ENCODE measurements around the gene MIOX.

The MIOX gene

GRCh38 chr22:50498322-50498890 is 11.7 kb downstream of the MIOX start:
- DNase-seq = peak; percentile 73

- DNase-seq = no peak
Observed at GRCh38 chr22:50500452-50500851, 13.8 kb downstream of the MIOX start.

GRCh38 chr22:50502096-50502495 is 15.4 kb downstream of the MIOX start:
- no peak for DNase-seq

GRCh38 chr22:50502628-50503474 is 16.2 kb downstream of the MIOX start:
- no peak for DNase-seq

- DNase-seq = no peak
Observed at GRCh38 chr22:50503475-50504145, 17.0 kb downstream of the MIOX start.

- no peak for DNase-seq
Observed at GRCh38 chr22:50504369-50505211, 17.9 kb downstream of the MIOX start.

GRCh38 chr22:50505276-50505775 is 18.7 kb downstream of the MIOX start:
- no peak for DNase-seq

- no peak for DNase-seq
Observed at GRCh38 chr22:50505776-50506610, 19.3 kb downstream of the MIOX start.

- DNase-seq = no peak
Observed at GRCh38 chr22:50506611-50507420, 20.2 kb downstream of the MIOX start.

- DNase-seq = peak; percentile 87
Observed at GRCh38 chr22:50507421-50507990, 20.8 kb downstream of the MIOX start, which contains the start of gene LMF2. Gene LMF2, minus strand, starts transcription at chr22:50507702. Its CDS starts 27 bp downstream, at chr22:50507675.

GRCh38 chr22:50507991-50508884 is 21.6 kb downstream of the MIOX start, which contains the start of gene NCAPH2:
Gene NCAPH2, plus strand, starts transcription at chr22:50508224. Its CDS starts 114 bp downstream, at chr22:50508338.
- peak; percentile 96 for DNase-seq

- DNase-seq = no peak
Observed at GRCh38 chr22:50508897-50509296, 22.2 kb downstream of the MIOX start.

GRCh38 chr22:50513175-50513574 is 26.5 kb downstream of the MIOX start:
- no peak for DNase-seq

- DNase-seq = no peak
Observed at GRCh38 chr22:50516068-50516467, 29.4 kb downstream of the MIOX start.

GRCh38 chr22:50516891-50517290 is 30.2 kb downstream of the MIOX start:
- no peak for DNase-seq

GRCh38 chr22:50517495-50518260 is 31.0 kb downstream of the MIOX start:
- DNase-seq = no peak

GRCh38 chr22:50518606-50519005 is 31.9 kb downstream of the MIOX start:
- no peak for DNase-seq

GRCh38 chr22:50519151-50519550 is 32.5 kb downstream of the MIOX start:
- no peak for DNase-seq

Data from CD4-positive, alpha-beta T cell treated with Interleukin-4 for 4 hours (primary cell).